Activated naive CD8-positive, alpha-beta T cell treated with anti-CD3 and anti-CD28 coated beads, Interleukin-2, amount 10 ng/mL, durations not matched to agents 7 days and 5 days (primary cell): ENCODE measurements around the gene NKIRAS2. TPM values are rescaled to one million over a fixed set of nuclear protein-coding genes. Genes with fewer than 3 reads are reported as not detected.

Source experiments
- ATAC-seq: fragments of 150-1000 bp; cut with Tn5 transposase; one replicate; pipeline ENCODE4 v1.10.0; 2021; ENCODE audit warnings: low read depth, moderate library complexity
- POLR2A ChIA-PET: fragments of 350-600 bp; sonication (Branson Sonifier 250); formaldehyde crosslinking; loops from one replicate; lab custom pipeline; 2021; ENCODE audit warnings: antibody characterized with exemption; lab: Charles Lee
- DNase-seq: peaks from one replicate; pipeline ENCODE4 v3.0.0; 2021
- H3K27ac Mint-ChIP-seq: one replicate; pipeline ENCODE4 v1.8.0; 2022; ENCODE audit warnings: mild to moderate bottlenecking, mixed read lengths
- H3K27me3 Mint-ChIP-seq: one replicate; pipeline ENCODE4 v1.8.0; 2022; ENCODE audit warnings: mild to moderate bottlenecking, moderate library complexity, mixed read lengths
- H3K36me3 Mint-ChIP-seq: one replicate; pipeline ENCODE4 v1.8.0; 2021; ENCODE audit warnings: mild to moderate bottlenecking, mixed read lengths
- H3K4me1 Mint-ChIP-seq: one replicate; pipeline ENCODE4 v1.8.0; 2021; ENCODE audit warnings: mixed read lengths
- H3K4me3 Mint-ChIP-seq: one replicate; pipeline ENCODE4 v1.8.0; 2022; ENCODE audit warnings: mild to moderate bottlenecking, moderate library complexity, mixed read lengths
- H3K9me3 Mint-ChIP-seq: one replicate; pipeline ENCODE4 v1.8.0; 2021; ENCODE audit warnings: mixed read lengths
- total RNA-seq, 2 experiments: library from RNA; stranded (reverse); gene quantifications; one replicate each; pipeline ENCODE4 v1.2.3, GENCODE V29; 2021

Gene NKIRAS2
- total RNA-seq, 2 experiments from 2014 or later: 19.8 to 27.2 TPM

DNA sequence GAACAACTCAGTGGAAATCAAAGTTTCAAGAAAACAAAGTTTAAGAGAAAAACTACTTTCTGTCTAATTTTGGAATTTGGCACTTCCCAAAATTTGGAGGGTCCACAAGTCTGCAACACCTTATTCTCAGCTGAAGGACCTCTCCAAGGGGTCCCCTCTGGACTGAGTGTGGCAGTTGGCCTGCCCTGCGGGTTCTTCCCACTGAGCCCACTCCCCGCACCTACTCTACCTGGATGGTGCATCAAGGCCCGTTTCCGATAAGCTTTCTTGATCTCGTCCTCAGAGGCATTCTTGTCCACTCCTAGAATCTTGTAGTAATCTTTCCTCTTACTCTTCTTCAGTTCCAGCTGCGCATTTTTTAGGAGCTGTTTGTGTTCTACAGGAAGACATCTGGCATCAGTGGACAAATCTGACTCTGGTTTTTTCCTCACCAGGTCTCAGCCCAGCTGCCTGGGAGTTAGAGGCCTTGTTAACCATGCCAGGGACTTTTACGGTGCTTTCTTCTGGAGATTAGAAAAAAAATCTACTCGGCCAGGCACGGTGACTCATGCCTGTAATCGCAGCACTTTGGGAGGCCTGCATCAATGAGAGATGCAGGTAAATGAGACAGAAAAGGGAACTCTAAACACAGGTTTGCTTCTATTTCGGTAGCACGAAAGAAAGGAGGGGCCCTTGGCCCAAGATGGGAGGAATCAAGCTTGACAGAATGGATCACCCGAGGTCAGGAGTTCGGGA is 37.7 kb upstream of the NKIRAS2 start:
- Mint-ChIP-seq H3K4me1 (no peaks in the 10 kb centered on the region), H3K4me3 (no peak overlapping the region), H3K27ac (no peak overlapping the region), H3K36me3 (peaks cover 47% of the 10 kb centered on the region), H3K9me3 (no peaks in the 10 kb centered on the region), H3K27me3 (no peaks in the 10 kb centered on the region)
- DNase-seq (no peak), ATAC-seq (no peak)
- POLR2A ChIA-PET: interaction anchor here (1.1 to 1.4 kb wide), 2 partner anchors 15 to 35 kb away, joined by 3 read pairs; partner anchors contain the start of gene DNAJC7

DNA sequence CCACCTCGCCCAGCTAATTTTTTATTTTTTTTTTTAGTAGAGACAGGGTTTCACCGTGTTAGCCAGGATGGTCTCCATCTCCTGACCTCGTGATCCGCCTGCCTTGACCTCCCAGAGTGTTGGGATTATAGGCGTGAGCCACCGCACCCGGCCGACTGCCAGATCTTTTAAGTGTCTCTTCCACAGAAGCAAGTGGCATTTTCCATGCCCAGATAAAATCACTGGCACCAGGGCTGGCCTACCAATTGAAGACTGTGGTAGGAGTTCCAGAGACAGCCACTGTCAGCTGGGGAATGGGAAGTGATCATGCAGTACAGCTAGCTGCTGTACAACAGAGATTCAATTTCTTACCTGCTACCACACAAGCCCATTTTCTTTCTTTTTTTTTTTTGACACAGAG is 35.4 kb upstream of the NKIRAS2 start:
- Mint-ChIP-seq H3K9me3 (no peaks in the 10 kb centered on the region), H3K27ac (no peak overlapping the region), H3K4me3 (no peak overlapping the region), H3K36me3 (peaks cover 45% of the 10 kb centered on the region), H3K4me1 (peaks cover 3% of the 10 kb centered on the region), H3K27me3 (no peaks in the 10 kb centered on the region)
- ATAC-seq (no peak), DNase-seq (peak; percentile 9)
- POLR2A ChIA-PET: interaction anchor here (0.8 to 1.0 kb wide), 2 partner anchors 17 to 20 kb away, joined by 3 to 7 read pairs; no protein-coding TSS in a partner anchor

DNA sequence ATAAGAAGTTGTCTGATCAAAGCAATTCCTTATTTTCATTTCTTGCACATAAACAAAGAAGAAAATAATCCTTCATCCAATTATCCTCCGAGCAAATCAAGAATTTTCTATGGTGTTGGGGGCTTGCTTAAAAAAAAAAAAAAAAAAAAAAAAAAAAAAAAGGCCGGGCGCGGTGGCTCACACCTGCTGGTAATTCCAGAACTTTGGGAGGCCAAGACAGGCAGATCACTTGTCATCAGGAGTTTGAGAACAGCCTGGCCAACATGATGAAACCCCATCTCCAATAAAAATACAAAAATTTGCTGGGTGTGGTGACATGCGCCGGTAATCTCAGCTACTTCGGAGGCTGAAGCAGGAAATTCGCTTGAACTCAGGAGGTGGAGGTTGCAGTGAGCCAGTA is 34.0 kb upstream of the NKIRAS2 start:
- DNase-seq: no peak
- Mint-ChIP-seq H3K4me3 (no peak overlapping the region), H3K27me3 (no peaks in the 10 kb centered on the region), H3K9me3 (no peaks in the 10 kb centered on the region), H3K4me1 (peaks cover 3% of the 10 kb centered on the region), H3K36me3 (peaks cover 36% of the 10 kb centered on the region), H3K27ac (no peak overlapping the region)
- POLR2A ChIA-PET: interaction anchor here (0.6 kb wide), 1 partner anchor 417 kb away, joined by 3 read pairs; no protein-coding TSS in a partner anchor
- no peak for ATAC-seq

- no peak for DNase-seq
- POLR2A ChIA-PET: no interaction called here
- no peaks in the 10 kb centered on the region for H3K27me3 Mint-ChIP-seq
- H3K9me3 Mint-ChIP-seq: no peaks in the 10 kb centered on the region
- H3K27ac Mint-ChIP-seq: no peak overlapping the region
- peaks cover 32% of the 10 kb centered on the region for H3K36me3 Mint-ChIP-seq
- no peak for ATAC-seq
- peaks cover 3% of the 10 kb centered on the region for H3K4me1 Mint-ChIP-seq
- no peak overlapping the region for H3K4me3 Mint-ChIP-seq
Observed at GRCh38 chr17:41986634-41987033, 33.3 kb upstream of the NKIRAS2 start.

DNA sequence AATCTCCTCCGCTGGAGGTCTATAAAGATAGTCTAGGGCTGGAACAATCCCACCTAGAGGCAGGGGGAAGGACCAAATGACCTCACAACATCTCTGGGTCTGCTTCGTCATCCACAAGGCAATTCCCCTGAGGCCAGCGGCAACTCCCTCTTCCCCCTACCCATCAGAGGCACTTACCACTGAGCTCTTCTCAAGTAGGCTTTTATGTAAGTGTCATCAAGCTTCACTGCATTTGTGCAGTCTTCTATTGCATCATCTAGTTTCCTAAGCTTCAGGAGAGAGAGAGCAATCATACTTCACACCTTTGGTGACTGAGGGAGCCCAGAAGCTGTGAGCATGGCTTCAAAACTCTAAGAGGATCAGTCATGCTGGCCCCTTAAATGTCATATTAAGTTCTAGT is 32.2 kb upstream of the NKIRAS2 start:
- Mint-ChIP-seq H3K27me3 (no peaks in the 10 kb centered on the region), H3K27ac (no peak overlapping the region), H3K36me3 (peaks cover 26% of the 10 kb centered on the region), H3K4me3 (no peak overlapping the region), H3K4me1 (peaks cover 3% of the 10 kb centered on the region), H3K9me3 (no peaks in the 10 kb centered on the region)
- DNase-seq (no peak), ATAC-seq (no peak)
- POLR2A ChIA-PET: no interaction called here

GRCh38 chr17:41988418-41988817 is 31.5 kb upstream of the NKIRAS2 start:
- POLR2A ChIA-PET: no interaction called here
- Mint-ChIP-seq H3K4me1 (peaks cover 3% of the 10 kb centered on the region), H3K27ac (no peak overlapping the region), H3K9me3 (no peaks in the 10 kb centered on the region), H3K36me3 (peaks cover 28% of the 10 kb centered on the region), H3K4me3 (no peak overlapping the region), H3K27me3 (no peaks in the 10 kb centered on the region)
- ATAC-seq (no peak), DNase-seq (no peak)

GRCh38 chr17:41989702-41990419 is 30.0 kb upstream of the NKIRAS2 start:
- POLR2A ChIA-PET: interaction anchor here (1.6 kb wide), 1 partner anchor 22 kb away, joined by 4 read pairs; no protein-coding TSS in a partner anchor
- H3K27ac Mint-ChIP-seq: no peak overlapping the region
- peaks cover 3% of the 10 kb centered on the region for H3K4me1 Mint-ChIP-seq
- H3K27me3 Mint-ChIP-seq: no peaks in the 10 kb centered on the region
- H3K36me3 Mint-ChIP-seq: peaks cover 24% of the 10 kb centered on the region
- H3K4me3 Mint-ChIP-seq: no peak overlapping the region
- no peak for ATAC-seq
- no peak for DNase-seq
- no peaks in the 10 kb centered on the region for H3K9me3 Mint-ChIP-seq

- Mint-ChIP-seq H3K27me3 (no peaks in the 10 kb centered on the region), H3K4me3 (no peak overlapping the region), H3K36me3 (peaks cover 32% of the 10 kb centered on the region), H3K4me1 (peaks cover 3% of the 10 kb centered on the region), H3K9me3 (no peaks in the 10 kb centered on the region), H3K27ac (no peak overlapping the region)
- POLR2A ChIA-PET: no interaction called here
- DNase-seq: no peak
- no peak for ATAC-seq
Observed at GRCh38 chr17:41992576-41992975, 27.3 kb upstream of the NKIRAS2 start.

GRCh38 chr17:41996855-41997164 is 23.1 kb upstream of the NKIRAS2 start:
- no peaks in the 10 kb centered on the region for H3K27me3 Mint-ChIP-seq
- H3K4me1 Mint-ChIP-seq: peaks cover 5% of the 10 kb centered on the region
- ATAC-seq (no peak), DNase-seq (no peak)
- H3K27ac Mint-ChIP-seq: no peak overlapping the region
- POLR2A ChIA-PET: interaction anchor here (1.2 kb wide), 1 partner anchor 19 kb away, joined by 3 read pairs; no protein-coding TSS in a partner anchor
- H3K36me3 Mint-ChIP-seq: peaks cover 26% of the 10 kb centered on the region
- no peaks in the 10 kb centered on the region for H3K9me3 Mint-ChIP-seq
- no peak overlapping the region for H3K4me3 Mint-ChIP-seq

DNA sequence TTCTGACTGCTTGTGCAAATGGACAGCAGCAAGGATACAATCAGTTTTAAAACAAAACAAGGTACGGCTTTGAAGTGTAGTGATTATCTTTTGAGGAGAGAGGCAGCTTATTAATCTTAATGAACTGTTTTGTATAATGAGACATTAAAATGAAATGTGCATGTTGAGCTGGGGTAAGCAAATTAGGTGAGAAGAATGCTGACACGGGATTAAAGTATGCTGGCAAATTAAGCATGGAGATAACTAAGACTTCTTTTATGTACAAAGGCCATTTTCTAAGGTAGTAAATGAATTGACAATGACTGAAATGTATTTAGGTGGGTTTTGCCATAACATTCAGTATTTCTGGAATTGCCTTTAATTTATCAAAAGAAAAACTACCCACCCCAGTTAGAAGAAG is 21.4 kb upstream of the NKIRAS2 start:
- Mint-ChIP-seq H3K27me3 (no peaks in the 10 kb centered on the region), H3K27ac (no peak overlapping the region), H3K4me3 (no peak overlapping the region), H3K36me3 (peaks cover 28% of the 10 kb centered on the region), H3K9me3 (no peaks in the 10 kb centered on the region), H3K4me1 (peaks cover 12% of the 10 kb centered on the region)
- POLR2A ChIA-PET: no interaction called here
- ATAC-seq: no peak
- no peak for DNase-seq

GRCh38 chr17:42000413-42001133 is 19.3 kb upstream of the NKIRAS2 start:
- peaks cover 23% of the 10 kb centered on the region for H3K4me1 Mint-ChIP-seq
- ATAC-seq (no peak), DNase-seq (no peak)
- H3K27ac Mint-ChIP-seq: no peak overlapping the region
- H3K9me3 Mint-ChIP-seq: no peaks in the 10 kb centered on the region
- no peaks in the 10 kb centered on the region for H3K27me3 Mint-ChIP-seq
- peaks cover 22% of the 10 kb centered on the region for H3K36me3 Mint-ChIP-seq
- POLR2A ChIA-PET: no interaction called here
- no peak overlapping the region for H3K4me3 Mint-ChIP-seq

DNA sequence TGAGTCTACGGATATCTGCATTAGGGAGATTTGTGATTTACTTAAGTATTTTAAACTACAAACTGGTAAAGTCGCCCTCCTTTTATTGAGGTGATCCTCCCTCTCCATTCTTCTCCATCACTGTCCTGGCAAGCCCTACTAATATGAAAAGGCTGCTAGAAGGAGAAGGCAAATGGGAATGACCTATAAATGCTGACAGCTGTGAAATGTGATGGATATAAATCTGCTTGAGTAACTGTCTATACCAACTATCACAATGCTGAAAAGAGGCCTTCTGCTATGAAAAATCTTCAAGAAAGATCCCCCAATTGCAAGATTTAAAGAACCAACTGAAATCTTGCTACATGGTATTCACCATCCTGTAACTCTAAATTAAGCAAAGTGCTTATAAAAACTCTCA is 18.2 kb upstream of the NKIRAS2 start:
- Mint-ChIP-seq H3K9me3 (no peaks in the 10 kb centered on the region), H3K27me3 (no peaks in the 10 kb centered on the region), H3K4me1 (peaks cover 23% of the 10 kb centered on the region), H3K27ac (no peak overlapping the region), H3K4me3 (no peak overlapping the region), H3K36me3 (peaks cover 16% of the 10 kb centered on the region)
- DNase-seq: no peak
- ATAC-seq: no peak
- POLR2A ChIA-PET: no interaction called here

DNA sequence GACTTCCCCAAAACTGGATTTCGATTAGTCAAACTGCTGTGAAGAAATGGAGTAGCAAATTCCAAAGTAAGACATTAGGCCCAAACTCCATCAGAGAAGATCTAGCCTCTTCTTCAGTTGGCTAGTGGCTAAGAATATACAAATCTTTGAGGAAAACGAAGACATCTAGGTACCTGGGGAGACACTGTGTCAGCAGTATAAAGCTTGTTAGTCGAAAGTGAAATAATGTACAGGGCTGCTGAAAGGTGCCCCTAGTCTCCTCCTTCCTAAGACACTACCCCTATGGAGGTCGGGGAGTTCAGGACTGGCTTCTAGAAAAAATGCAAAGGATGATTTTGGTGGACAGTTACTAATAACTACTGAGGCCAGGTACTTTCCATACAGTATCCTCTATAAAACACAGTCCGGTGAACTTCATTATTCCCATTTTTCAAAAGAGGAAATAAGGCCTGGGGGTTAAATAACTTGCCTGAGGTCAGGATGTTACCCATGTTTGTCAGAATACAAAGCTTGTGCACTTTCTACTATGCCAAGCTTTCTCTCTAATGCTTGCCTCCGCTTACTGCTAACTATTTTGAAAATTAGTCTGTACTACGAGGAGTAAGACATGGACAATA is 17.6 kb upstream of the NKIRAS2 start:
- Mint-ChIP-seq H3K36me3 (peaks cover 14% of the 10 kb centered on the region), H3K27me3 (no peaks in the 10 kb centered on the region), H3K4me3 (no peak overlapping the region), H3K4me1 (peaks cover 25% of the 10 kb centered on the region), H3K27ac (no peak overlapping the region), H3K9me3 (no peaks in the 10 kb centered on the region)
- POLR2A ChIA-PET: interaction anchor here (1.9 kb wide), 1 partner anchor 15 kb away, joined by 6 read pairs; the partner anchor contains the start of gene DNAJC7
- ATAC-seq: no peak
- no peak for DNase-seq
